ENCODE measurements around the gene ZCCHC17.

Gene ZCCHC17

DNA sequence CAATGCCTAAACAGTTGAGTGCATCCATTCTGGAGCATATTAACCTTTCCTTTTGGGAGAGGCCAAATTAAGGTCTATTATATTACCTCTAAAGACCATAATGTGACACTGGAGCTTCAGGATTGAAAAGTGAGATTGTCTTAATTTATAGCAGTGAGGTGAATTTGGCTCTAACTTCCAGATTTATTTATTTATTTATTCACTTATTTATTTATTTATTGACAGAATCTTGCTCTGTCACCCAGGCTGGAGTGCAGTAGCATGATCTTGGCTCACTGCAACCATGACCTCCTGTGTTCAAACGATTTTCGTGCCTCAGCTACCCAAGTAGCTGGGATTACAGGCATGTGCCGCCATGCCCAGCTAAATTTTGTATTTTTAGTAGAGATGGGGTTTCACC lies 19.1 kb downstream of the ZCCHC17 start:
- no peak overlapping the region for H3K4ac ChIP-seq (ENCODE audit: low read length)
- H3K79me1 ChIP-seq (ENCODE audit: low read depth, low read length), result no peaks in the 10 kb centered on the region
- no peak overlapping the region for H2AFZ ChIP-seq (ENCODE audit: low read length)
- no peak overlapping the region for H2BK12ac ChIP-seq (ENCODE audit: low read length)
- no peak overlapping the region for H3K9ac ChIP-seq (ENCODE audit: low read depth, low read length, poor library complexity)
- H3K4me3 ChIP-seq (ENCODE audit: low read length in 2 of 2), result no peak overlapping the region
- no peak for DNase-seq (ENCODE audit: low spot score)
- no peak overlapping the region for H3K27ac ChIP-seq (replicated peaks; ENCODE audit: low read length)
- H3K23ac ChIP-seq (ENCODE audit: low read depth, low read length, poor library complexity), result no peak overlapping the region
- no peak overlapping the region for H3K18ac ChIP-seq (ENCODE audit: low read length)
- H3K27me3 ChIP-seq (ENCODE audit: control insufficient read depth in 3 of 3, insufficient read depth in 3 of 3, low read depth in 1 of 3, low read length in 3 of 3), result no peaks in the 10 kb centered on the region
- H2BK120ac ChIP-seq (ENCODE audit: low read depth, low read length), result no peak overlapping the region
- H2BK15ac ChIP-seq (ENCODE audit: low read length), result no peak overlapping the region
- no peak overlapping the region for H2AK5ac ChIP-seq (ENCODE audit: low read depth, low read length)
- H3K4me2 ChIP-seq (ENCODE audit: insufficient read depth, low read length, poor library complexity, severe bottlenecking), result no peak overlapping the region
- no peak overlapping the region for H4K8ac ChIP-seq (ENCODE audit: low read depth, low read length)
- H3K4me1 ChIP-seq (ENCODE audit: control insufficient read depth in 2 of 2, insufficient read depth in 1 of 2, low read depth in 1 of 2, low read length in 2 of 2), result no peaks in the 10 kb centered on the region
- H3K14ac ChIP-seq (ENCODE audit: low read length), result no peak overlapping the region
- no CpG with 5 or more reads among the region's 3 CpGs for WGBS, 2 donors (ENCODE audit: extremely low coverage in 2 of 2, insufficient read length in 2 of 2, insufficient replicate concordance in 1 of 2)
- H2BK5ac ChIP-seq (ENCODE audit: low read length), result no peak overlapping the region
- no peak overlapping the region for H4K91ac ChIP-seq (ENCODE audit: low read depth, low read length, poor library complexity)
- no peaks in the 10 kb centered on the region for H3K9me3 ChIP-seq (replicated peaks in 1 of 2; ENCODE audit: control insufficient read depth in 2 of 2, insufficient read depth in 1 of 2, low read depth in 1 of 2, low read length in 2 of 2)
- H3K36me3 ChIP-seq (replicated peaks in 1 of 2; ENCODE audit: control insufficient read depth in 2 of 2, insufficient read depth in 2 of 2, low read length in 2 of 2), result peaks cover 7 to 97% of the 10 kb centered on the region in 2 donors

- H3K23ac ChIP-seq (ENCODE audit: low read depth, low read length, poor library complexity), result no peak overlapping the region
- no peak overlapping the region for H4K8ac ChIP-seq (ENCODE audit: low read depth, low read length)
- no peak overlapping the region for H3K27ac ChIP-seq (replicated peaks; ENCODE audit: low read length)
- no peak overlapping the region for H3K4me3 ChIP-seq (ENCODE audit: low read length in 2 of 2)
- no peaks in the 10 kb centered on the region for H3K9me3 ChIP-seq (replicated peaks in 1 of 2; ENCODE audit: control insufficient read depth in 2 of 2, insufficient read depth in 1 of 2, low read depth in 1 of 2, low read length in 2 of 2)
- no CpG with 5 or more reads among the region's 1 CpG for WGBS, 2 donors (ENCODE audit: extremely low coverage in 2 of 2, insufficient read length in 2 of 2, insufficient replicate concordance in 1 of 2)
- no peaks in the 10 kb centered on the region for H3K27me3 ChIP-seq (ENCODE audit: control insufficient read depth in 3 of 3, insufficient read depth in 3 of 3, low read depth in 1 of 3, low read length in 3 of 3)
- no peak overlapping the region for H3K14ac ChIP-seq (ENCODE audit: low read length)
- no peak overlapping the region for H3K18ac ChIP-seq (ENCODE audit: low read length)
- no peak overlapping the region for H2BK5ac ChIP-seq (ENCODE audit: low read length)
- no peak overlapping the region for H3K4ac ChIP-seq (ENCODE audit: low read length)
- no peak for DNase-seq (ENCODE audit: low spot score)
- H2BK120ac ChIP-seq (ENCODE audit: low read depth, low read length), result no peak overlapping the region
- no peak overlapping the region for H2BK12ac ChIP-seq (ENCODE audit: low read length)
- no peak overlapping the region for H3K4me2 ChIP-seq (ENCODE audit: insufficient read depth, low read length, poor library complexity, severe bottlenecking)
- no peak overlapping the region for H3K9ac ChIP-seq (ENCODE audit: low read depth, low read length, poor library complexity)
- H2AK5ac ChIP-seq (ENCODE audit: low read depth, low read length), result no peak overlapping the region
- no peak overlapping the region for H4K91ac ChIP-seq (ENCODE audit: low read depth, low read length, poor library complexity)
- H2BK15ac ChIP-seq (ENCODE audit: low read length), result no peak overlapping the region
- H3K4me1 ChIP-seq (ENCODE audit: control insufficient read depth in 2 of 2, insufficient read depth in 1 of 2, low read depth in 1 of 2, low read length in 2 of 2), result no peaks in the 10 kb centered on the region
- H3K36me3 ChIP-seq (replicated peaks in 1 of 2; ENCODE audit: control insufficient read depth in 2 of 2, insufficient read depth in 2 of 2, low read length in 2 of 2), result peaks cover 5 to 82% of the 10 kb centered on the region in 2 donors
- H2AFZ ChIP-seq (ENCODE audit: low read length), result no peak overlapping the region
- no peaks in the 10 kb centered on the region for H3K79me1 ChIP-seq (ENCODE audit: low read depth, low read length)
Measured at GRCh38 chr1:31318146-31318545, 21.3 kb downstream of the ZCCHC17 start.

DNA sequence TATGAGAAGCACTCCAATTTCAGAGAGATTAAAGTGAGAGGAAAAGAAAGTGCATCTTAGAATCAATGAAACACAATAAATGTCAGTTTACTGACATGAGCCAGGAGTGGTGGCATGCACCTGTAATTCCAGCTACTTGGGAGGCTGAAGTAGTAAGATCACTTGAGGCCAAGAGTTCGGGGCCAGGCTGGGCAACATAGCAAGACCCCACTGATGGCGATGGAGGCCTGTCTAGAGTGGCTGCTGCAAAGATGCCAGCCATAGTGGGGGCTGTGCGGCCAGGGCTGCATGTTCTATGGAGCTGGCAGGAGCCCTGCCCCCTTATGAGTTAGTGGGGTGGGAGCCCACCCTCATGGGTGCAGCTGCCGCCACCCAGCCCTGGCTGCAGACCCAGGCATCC lies 27.3 kb downstream of the ZCCHC17 start:
- Histone ChIP-seq H3K4me3 (ENCODE audit: low read length in 2 of 2) (no peak overlapping the region), H3K23ac (ENCODE audit: low read depth, low read length, poor library complexity) (peak overlapping the region; percentile 85), H3K4me1 (ENCODE audit: control insufficient read depth in 2 of 2, insufficient read depth in 1 of 2, low read depth in 1 of 2, low read length in 2 of 2) (peaks cover 0 to 1% of the 10 kb centered on the region in 2 donors), H2BK5ac (ENCODE audit: low read length) (no peak overlapping the region), H4K91ac (ENCODE audit: low read depth, low read length, poor library complexity) (no peak overlapping the region), H2AK5ac (ENCODE audit: low read depth, low read length) (no peak overlapping the region), H3K27me3 (ENCODE audit: control insufficient read depth in 3 of 3, insufficient read depth in 3 of 3, low read depth in 1 of 3, low read length in 3 of 3) (no peaks in the 10 kb centered on the region), H2BK120ac (ENCODE audit: low read depth, low read length) (no peak overlapping the region), H3K18ac (ENCODE audit: low read length) (no peak overlapping the region), H3K79me1 (ENCODE audit: low read depth, low read length) (peaks cover 4% of the 10 kb centered on the region), H3K14ac (ENCODE audit: low read length) (peak overlapping the region; percentile 21), H3K9me3 (replicated peaks in 1 of 2; ENCODE audit: control insufficient read depth in 2 of 2, insufficient read depth in 1 of 2, low read depth in 1 of 2, low read length in 2 of 2) (no peaks in the 10 kb centered on the region), H3K27ac (replicated peaks; ENCODE audit: low read length) (no peak overlapping the region), H3K36me3 (replicated peaks in 1 of 2; ENCODE audit: control insufficient read depth in 2 of 2, insufficient read depth in 2 of 2, low read length in 2 of 2) (peaks cover 9 to 39% of the 10 kb centered on the region in 2 donors), H3K9ac (ENCODE audit: low read depth, low read length, poor library complexity) (no peak overlapping the region), H3K4me2 (ENCODE audit: insufficient read depth, low read length, poor library complexity, severe bottlenecking) (no peak overlapping the region), H4K8ac (ENCODE audit: low read depth, low read length) (no peak overlapping the region), H3K4ac (ENCODE audit: low read length) (no peak overlapping the region), H2BK12ac (ENCODE audit: low read length) (no peak overlapping the region), H2BK15ac (ENCODE audit: low read length) (no peak overlapping the region), H2AFZ (ENCODE audit: low read length) (no peak overlapping the region)
- no peak for DNase-seq (ENCODE audit: low spot score)
- WGBS, 2 donors (ENCODE audit: extremely low coverage in 2 of 2, insufficient read length in 2 of 2, insufficient replicate concordance in 1 of 2), result no CpG with 5 or more reads among the region's 4 CpGs

- peaks cover 4% of the 10 kb centered on the region for H3K79me1 ChIP-seq (ENCODE audit: low read depth, low read length)
- no peak overlapping the region for H3K27ac ChIP-seq (replicated peaks; ENCODE audit: low read length)
- no peak overlapping the region for H3K4ac ChIP-seq (ENCODE audit: low read length)
- H3K23ac ChIP-seq (ENCODE audit: low read depth, low read length, poor library complexity), result no peak overlapping the region
- H4K91ac ChIP-seq (ENCODE audit: low read depth, low read length, poor library complexity), result no peak overlapping the region
- peak overlapping the region; percentile 56 for H3K14ac ChIP-seq (ENCODE audit: low read length)
- H3K27me3 ChIP-seq (ENCODE audit: control insufficient read depth in 3 of 3, insufficient read depth in 3 of 3, low read depth in 1 of 3, low read length in 3 of 3), result no peaks in the 10 kb centered on the region
- no peaks in the 10 kb centered on the region for H3K9me3 ChIP-seq (replicated peaks in 1 of 2; ENCODE audit: control insufficient read depth in 2 of 2, insufficient read depth in 1 of 2, low read depth in 1 of 2, low read length in 2 of 2)
- H3K4me3 ChIP-seq (ENCODE audit: low read length in 2 of 2), result no peak overlapping the region
- no peak overlapping the region for H2BK15ac ChIP-seq (ENCODE audit: low read length)
- no peak overlapping the region for H2BK5ac ChIP-seq (ENCODE audit: low read length)
- no peak overlapping the region for H2BK120ac ChIP-seq (ENCODE audit: low read depth, low read length)
- H2AFZ ChIP-seq (ENCODE audit: low read length), result no peak overlapping the region
- WGBS, 2 donors (ENCODE audit: extremely low coverage in 2 of 2, insufficient read length in 2 of 2, insufficient replicate concordance in 1 of 2), result no CpG with 5 or more reads among the region's 3 CpGs
- no peak overlapping the region for H4K8ac ChIP-seq (ENCODE audit: low read depth, low read length)
- no peak overlapping the region for H2BK12ac ChIP-seq (ENCODE audit: low read length)
- peaks cover 0 to 1% of the 10 kb centered on the region in 2 donors for H3K4me1 ChIP-seq (ENCODE audit: control insufficient read depth in 2 of 2, insufficient read depth in 1 of 2, low read depth in 1 of 2, low read length in 2 of 2)
- peaks cover 7 to 30% of the 10 kb centered on the region in 2 donors for H3K36me3 ChIP-seq (replicated peaks in 1 of 2; ENCODE audit: control insufficient read depth in 2 of 2, insufficient read depth in 2 of 2, low read length in 2 of 2)
- no peak overlapping the region for H3K18ac ChIP-seq (ENCODE audit: low read length)
- no peak overlapping the region for H3K9ac ChIP-seq (ENCODE audit: low read depth, low read length, poor library complexity)
- DNase-seq (ENCODE audit: low spot score), result no peak
- no peak overlapping the region for H2AK5ac ChIP-seq (ENCODE audit: low read depth, low read length)
- H3K4me2 ChIP-seq (ENCODE audit: insufficient read depth, low read length, poor library complexity, severe bottlenecking), result no peak overlapping the region
Measured at GRCh38 chr1:31324992-31325391, 28.2 kb downstream of the ZCCHC17 start.
